ENCODE measurements around the gene SLIT2. TPM values are rescaled to one million over a fixed set of nuclear protein-coding genes. Genes with fewer than 3 reads are reported as not detected.

SLIT2 gene
- total RNA-seq, 3 donors from 2014 or later = 15.7 to 20.3 (median 15.8) TPM

GRCh38 chr4:20288846-20289512 is 37.3 kb downstream of the SLIT2 start:
- Histone ChIP-seq H3K4me1 (no peaks in the 10 kb centered on the region), H3K9me3 (no peaks in the 10 kb centered on the region), H3K4me3 (no peak overlapping the region), H3K36me3 (no peaks in the 10 kb centered on the region), H3K27ac (peak overlapping the region; percentile 18 to 40), H3K27me3 (no peaks in the 10 kb centered on the region)
- intact Hi-C loops (cut with DNase I; ENCODE audit: low total_unique reads) = no loop called here
- TF ChIP-seq POLR2AphosphoS5 (IDR thresholded peaks at IDR 0.05) = no peak
- TF ChIP-seq CTCF (IDR thresholded peaks at IDR 0.05) = no peak
- no peak for TF ChIP-seq POLR2A (IDR thresholded peaks at IDR 0.05)
- DNase-seq (ENCODE audit: low spot score in 2 of 2) = no peak

GRCh38 chr4:20289782-20290181 is 38.1 kb downstream of the SLIT2 start:
- intact Hi-C loops (cut with DNase I; ENCODE audit: low total_unique reads) = no loop called here
- no peaks in the 10 kb centered on the region for H3K9me3 ChIP-seq
- no peak overlapping the region for H3K27ac ChIP-seq
- no peaks in the 10 kb centered on the region for H3K36me3 ChIP-seq
- no peak for DNase-seq (ENCODE audit: low spot score in 2 of 2)
- H3K4me1 ChIP-seq = no peaks in the 10 kb centered on the region
- TF ChIP-seq CTCF (IDR thresholded peaks at IDR 0.05) = no peak
- TF ChIP-seq POLR2A (IDR thresholded peaks at IDR 0.05) = no peak
- TF ChIP-seq POLR2AphosphoS5 (IDR thresholded peaks at IDR 0.05) = no peak
- no peak overlapping the region for H3K4me3 ChIP-seq
- H3K27me3 ChIP-seq = no peaks in the 10 kb centered on the region

GRCh38 chr4:20292739-20293138 is 41.0 kb downstream of the SLIT2 start:
- no peaks in the 10 kb centered on the region for H3K9me3 ChIP-seq
- no peak for TF ChIP-seq POLR2AphosphoS5 (IDR thresholded peaks at IDR 0.05)
- no peak for TF ChIP-seq CTCF (IDR thresholded peaks at IDR 0.05)
- no peak for TF ChIP-seq POLR2A (IDR thresholded peaks at IDR 0.05)
- no peaks in the 10 kb centered on the region for H3K36me3 ChIP-seq
- H3K27me3 ChIP-seq = no peaks in the 10 kb centered on the region
- no peak overlapping the region for H3K27ac ChIP-seq
- intact Hi-C loops (cut with DNase I; ENCODE audit: low total_unique reads) = no loop called here
- H3K4me3 ChIP-seq = no peak overlapping the region
- no peak for DNase-seq (ENCODE audit: low spot score in 2 of 2)
- no peaks in the 10 kb centered on the region for H3K4me1 ChIP-seq

GRCh38 chr4:20297261-20297660 is 45.6 kb downstream of the SLIT2 start:
- H3K4me1 ChIP-seq = no peaks in the 10 kb centered on the region
- no peaks in the 10 kb centered on the region for H3K36me3 ChIP-seq
- no peaks in the 10 kb centered on the region for H3K9me3 ChIP-seq
- intact Hi-C loops (cut with DNase I; ENCODE audit: low total_unique reads) = no loop called here
- H3K27me3 ChIP-seq = no peaks in the 10 kb centered on the region
- TF ChIP-seq CTCF (IDR thresholded peaks at IDR 0.05) (no peak), POLR2AphosphoS5 (IDR thresholded peaks at IDR 0.05) (no peak), POLR2A (IDR thresholded peaks at IDR 0.05) (no peak)
- H3K4me3 ChIP-seq = no peak overlapping the region
- DNase-seq (ENCODE audit: low spot score in 2 of 2) = no peak
- no peak overlapping the region for H3K27ac ChIP-seq

- no peak for DNase-seq (ENCODE audit: low spot score in 2 of 2)
- Histone ChIP-seq H3K4me1 (no peaks in the 10 kb centered on the region), H3K27ac (no peak overlapping the region), H3K9me3 (no peaks in the 10 kb centered on the region), H3K36me3 (no peaks in the 10 kb centered on the region), H3K27me3 (no peaks in the 10 kb centered on the region), H3K4me3 (no peak overlapping the region)
- intact Hi-C loops (cut with DNase I; ENCODE audit: low total_unique reads) = no loop called here
- no peak for TF ChIP-seq POLR2AphosphoS5 (IDR thresholded peaks at IDR 0.05)
- no peak for TF ChIP-seq CTCF (IDR thresholded peaks at IDR 0.05)
- TF ChIP-seq POLR2A (IDR thresholded peaks at IDR 0.05) = no peak
Measured at GRCh38 chr4:20297783-20298182, 46.1 kb downstream of the SLIT2 start.
